HG02571 (cell line): ENCODE results near the gene CFAP107.

Experiments used
- ATAC-seq: cut with Tn5 transposase; IDR thresholded peaks from one replicate; pipeline ENCODE4 v1.9.1; 2021; ENCODE audit warnings: mild to moderate bottlenecking, moderate library complexity; ENCODE audit not compliant: unreplicated experiment

Gene CFAP107

DNA sequence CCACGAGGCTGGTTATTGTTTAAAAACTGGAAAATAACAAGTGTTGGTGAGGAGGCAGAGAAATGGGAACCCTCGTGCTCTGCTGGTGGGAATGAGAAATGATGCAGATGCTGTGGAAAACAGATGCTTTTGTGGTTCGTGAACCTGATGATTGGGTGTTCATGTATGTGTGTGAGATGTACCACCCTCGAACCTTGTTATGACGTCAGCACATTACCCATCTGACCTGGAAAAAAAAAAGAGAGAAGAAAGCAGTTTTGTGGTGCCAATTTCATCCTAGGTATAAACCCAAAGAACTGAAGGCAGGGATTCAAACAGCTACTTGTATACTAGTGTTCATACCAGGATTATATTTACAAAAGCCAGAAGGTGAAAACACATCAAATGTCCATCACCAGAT lies 6.4 kb upstream of the CFAP107 start:
- ATAC-seq = no peak

DNA sequence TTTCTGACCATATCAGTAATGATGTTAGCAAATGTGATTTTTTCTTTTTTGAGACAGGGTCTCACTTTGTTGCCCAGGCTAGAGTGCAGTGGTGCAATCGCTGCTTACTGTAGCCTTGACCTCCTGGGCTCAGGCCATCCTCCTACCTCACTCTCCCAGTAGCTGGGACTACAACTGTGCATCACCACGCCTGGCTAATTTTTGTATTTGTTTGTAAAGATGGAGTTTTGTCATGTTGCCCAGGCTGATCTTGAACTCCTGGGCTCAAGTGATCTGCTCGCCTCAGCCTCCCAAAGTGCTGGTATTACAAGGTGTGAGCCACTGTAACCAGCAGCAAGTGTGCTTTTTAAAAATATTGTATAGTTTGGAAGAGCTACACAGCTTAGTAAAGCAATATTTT lies 4.1 kb upstream of the CFAP107 start:
- no peak for ATAC-seq

GRCh38 chr1:12745126-12745991 lies 641 bp upstream of the CFAP107 start:
- no peak for ATAC-seq

GRCh38 chr1:12748778-12749355 lies 2.9 kb downstream of the CFAP107 start:
- no peak for ATAC-seq

DNA sequence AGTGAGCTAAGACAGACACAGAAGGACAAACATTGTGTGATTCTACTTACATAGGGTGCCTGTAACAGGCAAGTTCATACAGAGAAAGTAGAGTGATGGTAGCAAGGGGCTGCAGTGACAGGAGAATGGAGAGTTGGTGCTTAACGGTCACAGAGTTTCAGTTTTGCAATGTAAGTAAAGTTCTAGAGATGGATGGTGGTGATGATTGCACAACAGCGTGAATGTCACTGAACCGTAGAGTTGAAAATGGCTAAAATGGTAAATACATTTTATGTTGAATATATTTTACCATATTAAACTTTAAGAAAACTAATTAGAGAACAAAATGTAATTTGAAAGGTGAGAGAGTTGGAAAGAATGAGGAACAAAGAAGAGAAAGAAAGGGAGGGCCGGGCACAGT lies 8.7 kb downstream of the CFAP107 start:
- ATAC-seq = no peak

DNA sequence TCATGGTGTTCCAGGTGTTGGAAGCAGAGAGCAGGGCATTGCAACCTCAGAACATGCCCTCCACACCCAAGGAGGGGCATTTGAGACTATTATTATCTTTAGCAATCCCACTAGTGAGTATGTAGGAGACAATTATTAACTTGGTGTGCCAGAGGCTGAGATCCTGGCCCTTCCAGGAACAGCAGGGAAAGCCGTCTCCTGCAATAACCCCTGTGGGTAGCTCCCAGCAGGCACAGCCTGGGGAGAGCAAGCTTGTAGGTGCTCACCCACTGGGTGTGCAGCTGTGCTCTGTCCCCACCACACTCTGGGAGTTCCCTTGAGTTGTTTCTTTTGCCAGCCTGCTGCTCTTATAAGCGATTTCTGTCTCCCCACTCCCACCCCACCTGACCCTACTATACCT lies 10.3 kb downstream of the CFAP107 start:
- no peak for ATAC-seq

- no peak for ATAC-seq
Measured at GRCh38 chr1:12756768-12757413, 10.9 kb downstream of the CFAP107 start.

DNA sequence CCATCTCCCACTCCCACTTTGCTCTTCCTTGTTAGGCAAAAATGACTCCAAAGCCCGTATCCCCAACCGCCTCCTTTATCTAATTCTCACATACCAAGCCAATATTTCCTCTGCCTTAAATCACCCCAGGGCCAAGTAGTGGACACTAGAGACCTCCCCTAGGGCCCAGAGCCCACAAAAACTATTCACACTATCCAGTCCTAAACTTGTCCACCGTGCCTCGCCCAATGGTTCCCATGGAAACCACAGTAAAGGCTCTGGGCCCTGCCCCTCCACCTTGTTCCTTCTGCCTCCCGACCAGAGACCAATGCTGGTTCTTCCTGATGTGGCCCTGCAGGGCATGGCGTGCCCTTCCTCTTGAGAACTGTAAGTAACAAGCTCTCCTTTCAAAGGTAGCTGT lies 11.8 kb downstream of the CFAP107 start:
- no peak for ATAC-seq

DNA sequence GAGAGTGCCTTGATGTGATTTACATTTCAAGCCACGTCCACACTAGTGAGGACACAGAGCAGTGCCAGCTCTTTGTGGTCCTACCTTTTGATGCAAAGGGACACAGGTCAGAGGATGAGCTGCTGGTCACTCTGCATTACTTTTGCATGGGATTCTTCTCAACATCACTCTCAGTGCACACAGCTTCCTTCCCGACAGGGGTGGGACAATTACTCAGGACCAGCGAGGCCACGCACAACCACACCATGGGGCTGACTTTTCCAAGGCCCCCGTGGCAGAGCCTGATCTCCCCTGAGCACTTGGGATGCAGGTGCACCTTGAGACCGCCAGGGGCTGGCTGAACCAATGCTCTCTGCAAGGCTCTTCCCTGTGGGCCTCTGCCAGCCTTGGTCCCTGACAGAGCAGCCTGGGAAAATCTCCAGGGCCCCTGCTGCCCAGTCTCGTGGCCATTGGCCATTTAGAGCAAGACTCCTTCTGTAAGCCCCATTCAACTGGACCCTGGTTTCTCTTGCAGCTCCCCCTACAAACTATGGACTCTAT lies 14.3 kb downstream of the CFAP107 start:
- ATAC-seq = no peak

- no peak for ATAC-seq
Measured at GRCh38 chr1:12761781-12762180, 15.8 kb downstream of the CFAP107 start.

DNA sequence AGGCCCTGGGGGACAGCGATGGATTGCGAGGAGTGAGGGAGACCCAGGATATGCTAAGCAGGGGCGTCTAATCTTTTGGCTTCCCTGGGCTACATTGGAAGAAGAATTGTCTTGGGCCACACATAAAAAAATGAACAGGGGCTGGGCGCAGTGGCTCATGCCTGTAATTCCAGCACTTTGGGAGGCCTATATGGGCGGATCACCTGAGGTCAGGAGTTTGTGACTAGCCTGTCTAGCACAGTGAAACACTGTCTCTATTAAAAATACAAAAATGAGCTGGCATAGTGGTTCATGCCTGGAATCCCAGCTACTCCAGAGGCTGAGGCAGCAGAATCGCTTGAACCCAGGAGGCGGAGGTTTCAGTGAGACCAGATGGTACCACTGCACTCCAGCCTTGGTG lies 16.8 kb downstream of the CFAP107 start:
- ATAC-seq = no peak

DNA sequence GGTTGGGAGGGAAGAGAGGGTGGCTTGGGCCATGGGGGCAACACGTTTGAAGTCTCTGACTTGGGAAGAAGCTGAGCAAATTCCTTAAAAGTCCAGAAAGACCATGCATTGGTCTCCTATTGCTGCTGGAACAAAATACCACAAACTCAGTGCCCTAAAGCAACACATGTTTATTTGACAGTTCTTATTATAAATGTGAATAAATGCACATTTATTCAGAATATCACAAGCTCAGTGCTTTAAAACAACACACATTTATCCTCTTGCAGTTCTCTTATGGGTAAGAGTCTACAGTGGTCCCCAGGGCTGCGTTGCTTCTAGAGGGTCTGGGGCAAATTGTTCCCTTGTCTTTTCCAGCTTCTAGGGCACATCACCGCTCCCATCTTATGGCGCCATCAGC lies 17.5 kb downstream of the CFAP107 start:
- no peak for ATAC-seq

DNA sequence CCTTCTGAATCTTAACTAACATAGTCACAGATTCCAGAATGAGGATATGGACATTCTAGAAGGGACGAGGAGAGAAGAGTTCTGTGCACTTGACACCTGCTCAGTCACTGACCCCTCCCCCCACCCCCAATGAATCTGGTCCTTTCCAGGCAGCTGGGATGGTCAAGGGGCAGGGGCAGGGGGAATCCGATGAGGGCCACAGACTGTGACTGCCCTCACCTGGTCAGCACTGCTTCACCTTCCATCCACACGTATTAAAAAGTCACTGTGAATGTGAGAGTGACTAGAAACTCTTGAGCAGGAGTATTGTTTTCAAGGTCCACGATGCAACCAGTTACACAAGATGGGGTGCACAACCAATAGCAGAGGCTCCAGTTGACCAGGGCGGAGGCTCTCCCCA lies 18.0 kb downstream of the CFAP107 start:
- no peak for ATAC-seq

DNA sequence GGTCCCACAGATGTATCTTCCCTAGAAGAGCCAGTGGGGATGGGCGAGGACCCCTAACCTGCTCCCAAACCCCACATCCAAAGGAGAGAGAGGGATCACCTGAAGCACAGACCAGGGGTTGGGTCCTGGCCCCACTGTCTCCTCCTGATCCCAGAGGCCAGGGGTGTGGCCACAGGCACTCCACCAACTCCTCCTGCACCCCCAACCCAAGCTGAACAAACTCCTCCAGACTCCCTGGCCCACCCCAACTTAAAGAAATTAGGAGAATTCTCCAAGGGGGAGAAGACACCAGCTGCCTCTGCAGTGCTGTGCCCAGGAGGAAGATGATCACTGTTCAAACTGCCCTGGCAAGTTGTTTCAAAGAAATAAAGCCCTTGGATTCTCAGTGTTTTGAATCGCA lies 23.0 kb downstream of the CFAP107 start:
- no peak for ATAC-seq

DNA sequence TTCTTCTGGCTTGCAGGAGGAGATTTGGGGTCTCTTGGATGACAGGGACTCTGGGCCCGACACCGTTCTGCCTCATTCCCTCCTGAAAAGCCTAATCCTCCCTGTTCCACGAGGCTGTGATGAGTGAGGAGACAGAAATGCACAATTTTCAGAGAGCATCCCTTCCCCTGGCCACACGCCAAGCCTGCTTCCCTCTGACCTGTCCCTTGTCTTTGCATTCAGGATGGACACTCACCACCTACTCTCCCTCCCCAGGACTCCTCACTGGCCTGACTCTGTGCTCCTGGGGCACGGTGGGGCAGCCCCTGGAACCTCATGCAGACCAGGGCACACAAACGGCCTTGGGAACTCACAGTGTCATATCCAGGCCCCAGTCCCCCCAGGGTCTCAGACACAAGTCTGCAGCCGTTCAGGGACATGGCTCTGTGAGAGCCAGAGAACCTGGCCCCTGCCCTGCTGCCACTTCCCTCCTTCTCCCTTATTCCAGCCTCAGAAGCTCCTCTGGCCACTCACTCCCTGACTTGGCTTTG lies 24.0 kb downstream of the CFAP107 start:
- no peak for ATAC-seq

GRCh38 chr1:12770620-12771019 lies 24.6 kb downstream of the CFAP107 start:
- no peak for ATAC-seq

- no peak for ATAC-seq
Measured at GRCh38 chr1:12771186-12771585, 25.2 kb downstream of the CFAP107 start.

- ATAC-seq = no peak
Measured at GRCh38 chr1:12772520-12772919, 26.5 kb downstream of the CFAP107 start.

DNA sequence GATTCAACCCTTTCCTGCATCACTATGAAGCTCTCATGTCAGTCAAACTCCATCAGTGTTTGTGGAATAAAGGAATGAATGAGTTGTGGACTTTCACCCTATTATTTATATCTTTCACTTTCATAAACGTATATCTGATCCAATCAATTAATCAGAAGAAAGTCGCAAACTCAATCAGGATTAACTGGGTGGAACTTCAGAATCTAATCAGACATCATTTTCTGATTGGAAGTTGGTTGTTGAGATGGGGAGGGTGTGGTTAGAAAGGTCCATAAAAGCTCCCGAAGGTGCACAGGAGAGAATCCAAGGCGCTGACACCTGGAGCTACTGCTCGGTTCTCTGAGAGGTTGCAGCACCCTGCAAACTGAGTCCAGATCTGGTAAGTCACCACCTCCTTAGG lies 27.4 kb downstream of the CFAP107 start, which contains the start of gene PRAMEF12:
Gene PRAMEF12, plus strand, starts transcription at position 301 of the 400 bp plus-strand sequence. CDS start 1,130 bp downstream, outside the sequence.
- ATAC-seq = no peak

- ATAC-seq = no peak
Measured at GRCh38 chr1:12774801-12775345, 28.9 kb downstream of the CFAP107 start.

DNA sequence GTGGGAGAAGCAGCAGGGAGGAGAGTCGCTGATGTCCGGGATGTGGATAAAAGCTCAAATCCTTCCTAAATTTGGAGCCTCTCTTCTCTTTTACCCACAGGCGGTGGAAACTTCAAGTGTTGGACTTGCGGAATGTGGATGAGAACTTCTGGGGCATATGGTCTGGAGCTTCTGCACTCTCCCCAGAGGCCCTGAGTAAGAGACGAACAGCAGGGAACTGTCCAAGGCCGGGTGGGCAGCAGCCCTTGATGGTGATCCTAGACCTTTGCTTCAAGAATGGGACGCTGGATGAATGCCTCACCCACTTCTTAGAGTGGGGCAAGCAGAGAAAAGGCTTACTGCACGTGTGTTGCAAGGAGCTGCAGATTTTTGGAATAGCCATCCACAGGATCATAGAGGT lies 29.4 kb downstream of the CFAP107 start:
- no peak for ATAC-seq
